HG02759 (cell line): ENCODE measurements around the gene TEAD1.

Experiments used
- ATAC-seq: cut with Tn5 transposase; IDR thresholded peaks from one replicate; pipeline ENCODE4 v1.9.1; 2021; ENCODE audit warnings: mild to moderate bottlenecking, moderate library complexity; ENCODE audit not compliant: unreplicated experiment

The TEAD1 gene

DNA sequence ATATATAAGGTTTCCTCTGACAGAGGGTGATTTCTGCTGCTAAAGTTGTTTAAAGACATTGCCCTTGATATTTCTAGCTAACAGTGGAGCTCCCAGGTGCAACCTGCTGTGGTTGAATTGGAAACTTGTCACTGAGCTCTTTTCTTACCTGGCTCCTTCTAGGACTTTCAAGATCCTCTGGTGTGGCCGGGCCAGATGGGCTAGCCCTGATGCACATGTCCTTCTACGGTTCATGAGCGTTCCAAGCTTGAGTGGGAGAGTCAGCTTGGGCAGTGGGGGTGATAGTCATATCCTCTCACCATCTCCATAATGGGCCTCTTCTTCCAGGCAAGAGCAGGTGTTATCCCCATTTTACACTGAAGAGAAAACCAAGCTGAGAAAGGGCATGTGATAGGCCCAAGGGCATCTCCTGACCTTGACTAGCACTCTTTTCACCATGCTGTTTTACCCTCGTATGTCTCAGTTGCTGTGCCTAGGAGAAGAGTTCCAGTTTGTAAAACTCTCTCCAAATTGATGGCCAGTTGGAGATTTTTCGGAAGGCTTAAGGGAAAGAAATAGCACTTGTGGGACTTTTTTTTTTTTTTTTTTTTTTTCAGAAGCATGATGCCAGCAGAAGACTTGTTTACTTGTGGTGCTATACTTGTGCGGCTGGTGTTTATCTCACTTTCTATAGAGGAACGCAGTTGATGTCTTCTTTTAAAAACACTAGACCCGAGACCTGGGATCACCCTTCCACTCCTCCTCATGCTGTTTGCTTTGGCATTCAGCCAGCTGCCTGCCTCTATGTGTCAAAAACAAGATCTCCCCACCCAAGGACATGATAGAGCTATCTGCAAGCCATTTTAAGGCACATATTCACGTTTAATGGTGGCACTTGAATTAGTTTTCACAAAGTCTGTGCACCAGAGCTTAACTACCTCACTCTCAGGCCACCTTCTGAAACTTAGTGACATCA is 32.6 kb downstream of the TEAD1 start:
- ATAC-seq: no peak

DNA sequence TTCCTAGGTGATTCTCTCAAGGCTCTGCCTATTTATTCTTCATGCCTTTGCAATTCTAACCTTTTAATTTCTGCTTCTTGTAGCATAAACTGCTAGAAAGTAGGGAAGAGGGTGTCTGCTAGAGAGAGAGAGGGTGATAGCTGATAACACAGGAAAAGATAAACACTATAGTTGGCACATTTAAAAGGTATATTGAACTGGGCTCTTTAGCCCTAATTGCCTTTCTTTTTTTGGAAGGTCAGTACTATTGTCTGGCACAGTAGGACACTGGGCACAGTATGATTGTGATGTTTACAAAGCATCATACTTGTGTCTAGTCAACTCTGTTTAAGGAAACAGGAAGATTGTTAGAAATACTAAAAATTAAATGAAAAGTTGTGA is 33.3 kb downstream of the TEAD1 start:
- ATAC-seq: no peak

DNA sequence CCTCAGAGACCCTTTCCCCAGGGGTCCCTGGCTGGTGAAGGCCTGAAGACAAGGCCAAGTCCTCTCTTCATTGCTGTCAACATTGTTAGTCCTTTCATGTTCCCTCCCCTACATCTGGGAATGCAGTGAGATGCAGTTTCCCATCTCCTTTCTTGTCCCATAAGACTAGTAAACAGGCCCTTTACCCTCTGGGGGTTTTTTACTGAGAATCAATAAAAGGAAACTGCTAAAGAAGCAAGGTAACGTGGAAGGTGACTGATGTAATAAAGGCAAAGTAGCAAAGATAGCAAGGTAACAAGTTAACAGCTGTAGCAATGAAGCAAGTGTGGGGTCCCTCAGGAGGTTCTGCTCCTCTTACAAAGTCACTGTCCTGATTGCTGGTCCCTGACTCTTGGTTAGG is 37.3 kb downstream of the TEAD1 start:
- ATAC-seq: no peak

DNA sequence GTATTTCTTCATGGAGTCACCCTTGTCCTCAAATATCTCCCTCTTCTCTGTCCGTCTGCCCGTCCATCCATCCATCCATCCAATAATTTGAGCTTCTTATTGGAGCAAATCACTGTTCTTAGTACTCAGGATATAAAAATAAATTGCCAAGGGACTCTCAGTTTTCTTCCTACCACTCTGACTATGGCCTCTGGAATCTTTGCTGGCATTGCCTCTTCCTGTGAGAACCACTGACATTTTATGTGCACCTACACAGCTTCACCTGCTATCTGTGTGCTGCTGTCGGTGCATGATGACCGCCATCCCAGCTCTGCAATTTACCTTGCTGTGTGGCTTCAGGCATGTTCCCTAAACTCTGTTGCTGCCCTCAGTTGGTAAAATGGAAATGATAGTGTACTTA is 37.9 kb downstream of the TEAD1 start:
- no peak for ATAC-seq

DNA sequence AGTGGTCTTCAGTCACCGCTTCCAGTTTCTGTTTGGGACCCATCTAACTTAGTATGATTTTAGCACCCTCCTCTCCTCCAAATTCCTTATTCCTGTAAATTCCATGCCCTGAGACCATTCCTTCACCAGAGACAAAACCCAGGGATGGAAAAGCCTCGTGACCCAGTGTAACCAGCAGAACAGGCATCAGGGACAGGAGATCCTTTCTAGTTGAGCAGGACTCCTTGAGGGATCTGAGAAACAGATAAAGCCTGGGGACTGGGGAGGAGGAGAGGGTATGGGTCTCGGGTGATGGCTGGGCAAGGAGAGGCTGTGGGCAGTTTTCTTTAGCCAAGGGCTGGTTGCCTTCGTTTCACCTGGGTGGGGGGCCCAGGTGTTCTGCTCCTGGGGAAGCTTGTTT is 40.9 kb downstream of the TEAD1 start:
- ATAC-seq: no peak

DNA sequence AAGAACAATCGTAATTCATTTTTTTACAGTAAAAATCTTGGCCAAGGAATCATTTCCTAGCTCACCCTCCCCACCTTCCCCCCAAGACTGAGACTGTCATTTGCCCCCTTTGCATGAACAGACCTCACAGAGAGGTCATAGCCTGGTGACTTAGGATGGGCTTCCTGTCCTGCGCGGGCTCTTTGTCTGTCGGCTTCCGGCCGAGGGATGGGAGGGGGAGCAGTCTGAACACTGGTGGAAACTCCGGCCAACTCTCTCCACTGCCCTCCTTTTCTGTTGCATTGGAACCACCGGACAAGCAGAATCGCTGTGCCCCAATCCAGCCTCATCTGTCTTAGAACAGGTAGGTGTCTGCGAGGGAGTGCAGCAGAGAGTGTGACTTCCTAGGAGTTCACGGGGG is 41.7 kb downstream of the TEAD1 start:
- no peak for ATAC-seq

DNA sequence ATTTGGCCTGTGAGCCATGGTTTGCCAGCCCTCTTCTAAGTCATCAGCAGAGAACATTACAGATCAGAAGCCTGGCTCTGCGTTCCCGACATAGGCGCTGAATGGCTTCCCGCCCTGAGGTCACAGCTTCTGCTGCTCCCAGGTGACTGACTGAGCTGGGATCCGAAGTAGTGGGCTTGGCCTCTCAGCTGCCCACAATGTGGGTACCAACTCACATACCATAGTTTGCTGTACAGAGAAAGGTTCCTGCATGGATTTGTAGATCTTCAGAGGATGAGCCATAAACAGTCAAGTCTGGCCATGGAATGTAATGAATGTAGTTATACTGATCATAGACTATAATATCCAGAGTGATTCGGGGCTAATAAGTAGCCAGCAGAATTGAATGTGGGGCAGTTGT is 42.6 kb downstream of the TEAD1 start:
- no peak for ATAC-seq

DNA sequence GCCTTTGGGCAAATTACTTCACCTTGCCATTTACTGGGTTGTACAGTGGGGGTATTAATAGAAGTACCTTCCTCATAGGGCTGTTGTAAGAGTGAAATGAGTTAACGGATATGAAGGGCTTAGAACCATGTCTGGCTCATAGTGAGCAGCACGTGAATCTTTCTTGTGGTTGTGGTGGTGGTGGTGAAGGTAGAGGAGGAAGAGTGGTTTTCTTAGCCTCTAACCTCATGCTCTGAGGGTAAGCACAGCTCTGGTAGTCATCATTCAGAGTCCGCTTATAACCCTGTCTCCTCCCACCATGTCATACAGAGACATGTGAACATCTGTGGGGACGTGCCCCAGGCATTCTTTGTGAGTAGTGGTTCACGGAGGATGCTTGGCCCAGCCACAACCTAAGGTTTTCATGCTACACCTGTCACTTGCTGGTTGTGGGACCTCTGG is 43.6 kb downstream of the TEAD1 start:
- ATAC-seq: peak; percentile 95

DNA sequence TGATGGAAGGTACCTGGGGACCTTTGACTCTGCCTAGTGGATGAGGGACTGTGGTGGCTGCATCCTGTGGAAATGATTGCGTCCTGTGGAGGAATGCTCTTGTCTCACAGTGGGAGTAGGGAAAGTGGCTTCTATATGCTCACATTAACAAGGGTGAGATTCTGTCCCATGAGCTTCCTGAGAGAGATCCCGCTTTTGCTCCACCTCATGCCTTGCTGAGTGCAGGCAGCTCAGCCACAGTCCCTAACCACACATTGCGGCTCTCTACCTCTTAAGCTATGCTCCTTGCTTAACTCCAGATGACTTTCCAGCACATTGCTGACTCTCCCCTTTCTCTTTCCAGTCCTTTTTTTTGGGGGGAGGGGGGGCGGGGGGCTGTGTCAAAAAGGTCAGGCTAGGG is 45.0 kb downstream of the TEAD1 start:
- no peak for ATAC-seq

DNA sequence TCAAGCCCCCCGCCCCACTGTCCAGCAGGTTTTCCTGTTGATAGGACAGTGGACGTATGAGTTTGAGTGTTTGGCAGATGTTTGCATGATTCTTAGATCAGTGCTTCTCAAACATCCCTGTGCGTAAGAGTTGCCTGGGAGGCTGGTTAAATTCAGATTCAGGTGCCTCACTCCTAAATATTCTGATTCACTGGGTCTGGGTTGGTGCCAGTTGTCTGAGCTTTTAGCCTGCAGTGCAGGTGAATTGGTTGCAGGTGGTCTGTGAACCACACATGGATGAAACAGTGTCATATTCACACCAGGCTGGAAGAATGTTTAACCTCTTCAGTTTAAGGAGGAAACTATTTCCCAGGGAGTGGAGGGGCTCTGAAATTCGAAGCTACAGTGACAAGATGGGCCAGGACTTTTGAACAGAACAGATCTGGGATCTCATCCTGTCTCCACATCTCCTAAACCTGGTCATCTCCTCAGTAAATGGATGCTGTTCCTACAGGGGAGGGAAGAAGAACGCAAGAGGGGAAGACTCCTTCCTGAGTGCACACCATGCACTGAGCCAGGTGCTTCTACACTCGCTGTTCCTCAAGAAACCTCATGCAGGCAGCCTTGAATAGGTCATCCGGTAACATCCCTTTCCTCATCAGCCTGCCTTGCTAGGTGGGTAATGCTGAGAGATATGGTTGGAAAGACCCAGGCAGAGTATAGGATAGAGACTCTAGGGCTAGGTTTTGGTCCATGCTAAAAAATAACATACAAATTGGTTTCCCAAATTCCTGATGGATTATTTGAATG is 47.8 kb downstream of the TEAD1 start:
- no peak for ATAC-seq

DNA sequence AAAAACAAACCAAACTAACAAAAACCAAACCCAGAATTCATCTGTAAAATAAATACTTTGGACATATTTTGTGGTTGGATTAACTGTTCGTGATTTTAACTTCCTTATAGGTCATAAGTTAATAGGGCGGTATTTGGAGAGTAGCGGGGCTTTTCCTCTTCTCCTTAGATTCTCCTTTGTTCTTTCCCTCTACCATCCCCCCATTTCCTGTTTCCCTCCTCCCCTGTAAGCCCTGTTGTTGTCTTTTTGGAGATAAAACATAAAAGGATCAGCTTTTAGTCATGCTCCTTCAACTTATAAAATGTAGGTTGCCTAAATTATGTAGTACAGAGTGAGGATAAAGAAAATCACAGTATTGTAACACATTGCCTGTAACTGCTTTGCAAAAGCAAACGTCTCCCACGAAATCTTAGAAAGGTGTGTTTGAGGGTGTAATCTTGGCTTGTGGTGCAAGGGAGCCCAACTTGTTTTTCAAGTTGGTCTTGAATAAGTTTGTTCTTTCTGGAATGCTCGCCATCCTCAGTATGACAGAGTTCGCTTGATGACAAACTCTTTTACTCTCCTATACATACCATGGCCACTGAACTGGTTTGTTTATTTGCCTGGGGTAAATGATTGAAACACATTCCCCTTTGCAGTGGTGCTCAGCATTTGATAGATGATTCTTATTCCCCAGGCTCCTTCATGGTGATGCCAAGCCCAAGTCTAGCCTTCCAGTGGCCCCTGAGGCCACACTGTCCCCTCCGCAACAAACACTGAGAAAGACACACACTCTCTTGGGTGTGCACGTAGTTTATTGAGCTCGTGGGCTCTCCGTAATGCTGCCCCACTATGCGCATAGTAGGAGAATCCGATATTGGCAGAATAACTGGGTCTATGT is 49.4 kb downstream of the TEAD1 start:
- no peak for ATAC-seq

DNA sequence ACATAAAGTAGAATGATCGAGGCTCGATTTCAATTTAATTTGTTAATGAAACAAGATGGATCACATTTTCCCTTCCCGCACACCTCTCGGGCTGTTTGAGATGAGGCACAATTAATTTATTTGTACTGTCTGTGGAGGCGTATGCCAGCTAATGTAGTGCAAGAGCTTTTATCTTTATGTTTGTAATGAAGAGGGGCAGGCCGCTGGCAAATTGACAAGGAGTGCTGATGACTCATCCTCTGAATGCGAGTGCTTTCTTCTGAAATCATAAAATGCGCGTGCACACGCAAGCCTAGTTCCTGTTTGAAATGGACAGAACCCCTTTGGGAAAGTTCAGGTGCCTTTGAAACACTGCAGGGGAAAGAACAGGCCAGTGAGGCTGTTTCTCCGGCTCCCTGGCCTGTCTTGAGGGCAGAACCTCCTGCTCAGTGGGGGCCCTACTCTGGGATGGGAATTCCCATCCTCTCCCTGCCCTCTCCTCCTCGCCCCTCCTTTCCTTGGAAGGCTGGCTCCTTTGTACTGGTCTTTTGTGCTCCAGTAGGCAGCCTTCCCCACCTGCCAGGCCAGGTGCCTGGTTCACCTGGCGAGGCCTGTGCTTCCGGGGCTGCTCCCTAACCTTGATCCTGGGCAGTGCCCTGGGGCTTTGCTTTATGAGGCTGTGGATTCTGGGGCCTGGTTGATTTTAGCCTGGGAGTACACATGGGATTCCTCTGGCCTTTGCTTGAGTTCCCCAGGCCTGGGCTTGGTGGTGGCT is 50.3 kb downstream of the TEAD1 start:
- ATAC-seq: no peak

DNA sequence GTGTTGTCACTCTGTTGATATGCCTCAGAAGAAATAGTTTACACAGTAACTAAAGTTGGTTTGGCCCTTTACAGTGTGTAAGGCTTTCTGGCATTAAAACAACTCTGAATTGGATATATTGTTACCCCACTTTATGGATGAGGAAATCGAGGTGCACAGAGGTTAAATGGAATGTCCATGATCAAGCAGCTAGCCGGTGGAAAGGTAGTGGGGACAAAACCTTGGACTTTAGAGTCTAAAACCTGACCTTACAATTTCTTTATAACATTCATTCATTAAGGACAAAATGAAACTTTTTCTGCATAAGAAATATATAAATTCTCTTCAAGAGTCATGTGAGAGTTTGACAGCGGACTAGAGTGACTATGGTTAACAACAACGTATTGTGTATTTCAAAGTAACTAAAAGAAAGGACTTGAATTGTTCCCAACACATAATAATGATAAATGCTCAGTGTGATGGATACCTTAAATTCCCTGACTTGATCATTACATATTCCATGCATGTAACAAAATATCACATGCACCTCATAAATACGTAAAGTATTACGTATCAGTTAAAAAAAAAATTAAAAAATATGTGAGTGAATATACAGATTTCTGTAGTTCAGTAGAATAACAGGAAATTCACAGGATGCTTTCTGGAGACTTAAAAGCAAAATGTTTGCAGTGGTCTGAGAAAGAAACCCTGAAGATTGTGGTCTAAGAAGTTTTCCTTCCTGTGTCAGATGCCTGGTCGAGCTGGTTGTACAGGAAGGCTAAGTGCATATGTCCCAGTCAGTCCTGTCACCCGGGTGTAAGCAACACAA is 51.0 kb downstream of the TEAD1 start:
- ATAC-seq: no peak

DNA sequence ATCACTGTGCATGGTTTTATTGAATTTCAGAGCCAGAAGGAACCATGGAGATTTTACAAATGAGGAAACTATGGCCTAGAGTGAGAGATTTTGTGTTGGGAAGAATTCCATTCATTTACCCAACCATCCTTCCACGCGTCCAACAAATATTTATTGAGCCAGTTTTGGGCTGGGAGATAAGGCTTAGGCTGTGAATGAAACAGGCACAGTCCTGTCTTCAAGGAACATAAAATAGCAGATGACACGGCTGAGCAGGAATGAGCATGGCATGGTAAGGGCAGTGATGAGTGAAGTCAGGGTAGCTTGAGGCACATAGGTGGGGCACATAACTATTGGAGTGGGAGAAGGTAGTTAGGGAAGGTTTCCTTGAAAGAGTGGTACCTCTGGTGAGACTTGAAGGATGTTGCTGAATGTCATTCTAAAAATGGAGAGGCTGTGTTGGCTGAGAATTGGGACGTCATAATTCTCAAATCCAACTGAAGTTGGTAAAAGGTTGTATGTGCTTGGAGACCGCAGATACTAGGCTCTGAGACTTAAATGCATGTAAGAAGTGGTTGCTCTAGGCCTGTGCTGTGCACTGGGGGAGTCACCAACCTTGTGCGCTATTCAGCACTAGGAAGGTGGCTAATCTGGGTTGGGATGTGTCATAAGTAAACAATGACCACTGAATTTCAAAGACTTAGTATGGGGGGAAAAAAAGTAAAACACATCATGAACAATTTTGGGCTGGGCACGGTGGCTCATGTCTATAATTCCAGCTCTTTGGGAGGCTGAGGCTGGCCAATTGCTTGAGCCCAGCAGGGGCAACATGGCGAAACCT is 51.9 kb downstream of the TEAD1 start:
- no peak for ATAC-seq

DNA sequence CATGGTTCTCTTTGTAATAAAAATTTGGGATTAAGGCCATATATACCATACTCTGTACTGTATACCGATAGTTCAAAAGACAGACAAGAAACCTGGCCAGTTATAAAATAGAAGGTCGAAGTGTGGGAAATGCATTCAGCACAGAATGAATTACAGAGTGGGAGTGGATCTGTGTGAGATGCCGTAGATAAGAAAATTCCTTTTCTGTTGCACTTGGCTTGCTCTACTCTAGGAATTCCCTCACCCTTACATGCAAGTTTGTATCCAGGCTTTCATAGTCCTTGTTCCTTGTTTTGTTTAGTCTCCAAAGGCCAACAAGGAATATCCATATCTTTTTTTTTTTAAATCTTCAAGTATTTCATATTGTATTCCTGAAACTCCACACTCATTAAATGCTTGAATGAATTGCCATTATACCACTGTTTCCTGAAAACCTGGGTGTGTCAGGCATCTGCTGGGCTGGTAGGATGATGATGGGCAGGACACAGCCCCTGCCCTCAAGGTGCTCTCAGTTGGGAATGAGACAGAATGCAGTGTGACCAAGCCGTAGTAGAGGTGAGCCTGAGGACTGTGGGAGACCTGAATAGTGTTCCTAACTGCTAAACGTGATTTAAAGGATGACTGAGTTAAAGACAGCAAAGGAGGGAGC is 53.5 kb downstream of the TEAD1 start:
- ATAC-seq: no peak

DNA sequence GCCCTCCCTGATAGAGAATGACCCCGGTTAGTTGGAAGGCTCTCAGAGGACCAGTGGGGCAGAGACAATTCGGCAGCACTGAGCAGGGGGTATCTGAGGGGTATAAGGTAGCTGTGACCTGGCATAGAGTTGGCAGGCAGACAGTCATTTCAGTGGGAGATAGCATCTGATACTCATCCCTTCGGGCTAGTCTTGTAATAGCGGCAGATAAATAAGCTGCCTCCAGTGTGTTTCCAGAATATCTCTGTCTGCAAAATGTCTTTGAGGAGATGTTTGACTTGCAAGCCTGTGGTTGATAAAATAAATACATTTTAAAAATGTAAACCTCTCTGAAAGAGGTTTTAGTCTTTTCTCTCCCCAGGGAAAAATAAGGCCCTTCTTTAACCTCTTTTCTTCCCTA is 54.2 kb downstream of the TEAD1 start:
- ATAC-seq: no peak

DNA sequence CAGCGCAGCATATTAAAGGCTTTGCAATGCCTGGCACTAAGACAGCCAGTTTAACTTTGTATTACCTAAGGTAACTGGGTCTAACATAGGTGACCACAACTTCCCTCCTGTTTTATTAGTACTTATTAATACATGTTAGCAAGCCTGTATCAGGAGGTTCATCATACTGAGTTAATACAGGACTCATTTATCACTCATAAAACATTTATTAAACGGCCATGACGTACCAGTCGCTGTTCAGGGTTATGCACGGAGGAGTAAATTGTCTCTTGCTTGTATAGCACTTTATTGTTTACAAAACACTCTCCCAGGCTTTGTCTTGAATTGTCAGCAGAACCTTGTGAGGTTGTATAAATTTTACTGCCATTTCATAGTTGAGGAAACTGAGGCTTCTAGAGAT is 55.7 kb downstream of the TEAD1 start:
- no peak for ATAC-seq

DNA sequence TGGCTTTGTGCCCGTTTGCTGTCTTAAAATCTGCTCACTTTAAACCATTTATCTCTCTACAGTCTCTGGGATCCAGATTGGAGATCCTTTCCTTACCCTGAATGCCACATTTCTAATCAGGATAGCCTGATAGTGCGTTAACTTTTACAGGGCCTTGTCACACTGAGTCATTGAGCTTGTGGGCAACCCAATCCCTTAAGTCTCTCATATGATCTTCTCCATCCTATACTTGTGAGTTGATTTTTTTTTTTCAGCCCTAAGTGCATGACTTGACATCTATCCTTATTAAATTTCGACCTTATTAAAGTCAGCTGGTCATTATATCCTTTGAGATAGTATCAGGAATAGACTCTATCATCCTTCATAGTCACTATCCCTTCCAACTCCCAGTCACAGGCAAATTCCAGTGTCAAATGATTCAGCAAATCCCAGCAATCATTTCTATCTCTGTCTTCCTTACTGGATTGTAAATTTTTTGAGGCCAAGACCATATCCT is 57.7 kb downstream of the TEAD1 start:
- ATAC-seq: no peak
